Mammary epithelial cell (primary cell): ENCODE data around the gene VPS51.

Experiments used
- CTCF ChIP-seq, 2 donors: IDR thresholded peaks in 1 of 2; conservative IDR thresholded peaks in 1 of 2; 2 replicates each; pipeline ENCODE4 v1.5.1; 2011 to 2012; ENCODE audit warnings: inconsistent platforms in 2 of 2, low read length in 2 of 2, mild to moderate bottlenecking in 2 of 2, control low read depth in 1 of 2, low read depth in 1 of 2; ENCODE audit not compliant: insufficient read depth in 1 of 2; ENCODE audit errors: extremely low read depth in 1 of 2
- EZH2 ChIP-seq: IDR thresholded peaks from 2 replicates; pipeline ENCODE4 v1.6.1; 2012; ENCODE audit warnings: low read length, inconsistent platforms, borderline replicate concordance

- TF ChIP-seq CTCF (conservative IDR thresholded peaks at IDR 0.05 in 1 of 2, IDR thresholded peaks at IDR 0.05 in 1 of 2; ENCODE audit: extremely low read depth in 1 of 2, insufficient read depth in 1 of 2, low read depth in 1 of 2, low read length in 2 of 2) (no peak), EZH2 (no peak)
Measured at GRCh38 chr11:65125197-65126056, 29.4 kb downstream of the VPS51 start.
